ENCODE results near the gene NLGN1. TPM values are rescaled to one million over a fixed set of nuclear protein-coding genes. Genes with fewer than 3 reads are reported as not detected.

NLGN1 gene
- total RNA-seq, 1 experiment from 2014 or later = not detected

DNA sequence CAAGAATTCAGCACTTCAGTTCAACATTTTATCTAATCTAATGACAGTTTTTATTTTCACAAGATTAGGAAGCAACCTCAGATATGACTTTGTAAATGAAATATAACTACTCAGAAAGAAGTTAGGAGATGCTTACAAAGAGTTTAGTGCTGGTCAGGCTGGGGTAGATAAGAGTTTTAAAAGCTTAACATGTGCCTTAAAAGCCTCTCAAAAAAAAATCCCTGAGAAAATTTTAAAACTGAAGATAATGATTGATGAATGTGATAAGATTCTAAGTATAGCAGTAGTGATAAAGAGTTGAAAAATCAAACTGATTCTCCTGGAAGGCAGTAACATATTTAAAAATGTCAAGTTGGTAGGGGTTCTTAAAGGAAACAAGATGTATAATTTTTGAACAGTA, 478.2 kb downstream of the NLGN1 start:
- no peak overlapping the region for H3K4me3 ChIP-seq (replicated peaks in 1 of 2; ENCODE audit: low read depth in 1 of 2, low read length in 2 of 2)
- H2AFZ ChIP-seq (ENCODE audit: low read depth, low read length, poor library complexity, severe bottlenecking) = no peak overlapping the region
- CTCF ChIA-PET = no interaction called here
- no peak for TF ChIP-seq ELF1 (IDR thresholded peaks at IDR 0.05; ENCODE audit: borderline replicate concordance, low read depth)
- TF ChIP-seq ZNF274 (IDR thresholded peaks at IDR 0.05; ENCODE audit: low read depth, low read length) = no peak
- no peak for TF ChIP-seq ZFX (IDR thresholded peaks at IDR 0.05)
- no peaks in the 10 kb centered on the region for H3K9me2 ChIP-seq (ENCODE audit: insufficient read depth)
- RAD21 ChIA-PET (ENCODE audit: low non-redundant PET in 1 of 2, low total read pairs in 2 of 2, uncharacterized antibody in 2 of 2, unreplicated experiment in 2 of 2) = no interaction called here
- no peak overlapping the region for H3K27ac ChIP-seq (ENCODE audit: low read depth, low read length)
- DNase-seq (ENCODE audit: low read depth, low spot score) (no peak), ATAC-seq (no peak)
- POLR2A ChIA-PET = no interaction called here
- H3K4me1 ChIP-seq (ENCODE audit: control insufficient read depth in 1 of 2, insufficient read depth in 2 of 2, low read length in 2 of 2) = no peaks in the 10 kb centered on the region
- no peaks in the 10 kb centered on the region for H3K36me3 ChIP-seq (ENCODE audit: control insufficient read depth in 1 of 2, insufficient read depth in 2 of 2, low read length in 2 of 2)
- no peaks in the 10 kb centered on the region for H3K9me3 ChIP-seq (ENCODE audit: control insufficient read depth in 1 of 2, insufficient read depth in 1 of 2, low read depth in 1 of 2, low read length in 2 of 2)
- no peak overlapping the region for H3K4me2 ChIP-seq (ENCODE audit: low read length)
- H3K9ac ChIP-seq (ENCODE audit: low read length) = no peak overlapping the region
- no peaks in the 10 kb centered on the region for H3K79me2 ChIP-seq (ENCODE audit: insufficient read depth, low read length)
- intact Hi-C loops (cut with micrococcal nuclease) = no loop called here
- no peaks in the 10 kb centered on the region for H4K20me1 ChIP-seq (ENCODE audit: insufficient read depth)
- H3K27me3 ChIP-seq (ENCODE audit: insufficient read depth, low read length) = no peaks in the 10 kb centered on the region
- BruUV-seq (replicated peaks) = no TSS peak

DNA sequence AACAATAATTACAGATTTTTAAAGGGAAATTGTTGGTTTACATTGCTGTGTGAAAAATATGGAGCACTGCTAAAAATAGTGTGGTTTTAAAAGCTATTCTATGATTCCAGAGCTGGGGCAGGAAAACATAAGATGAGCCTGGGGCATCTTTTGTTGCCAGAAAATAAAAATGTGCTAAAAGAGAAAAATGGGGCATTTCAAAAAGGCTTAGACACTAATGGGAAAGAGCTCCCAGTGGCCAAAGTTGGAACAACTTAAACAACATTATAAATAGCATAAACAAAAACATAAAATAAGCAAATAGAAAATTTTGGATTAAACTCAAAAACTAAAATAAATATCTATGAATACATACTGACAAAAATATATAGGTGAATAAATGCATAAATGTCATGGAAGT, 478.9 kb downstream of the NLGN1 start:
- ChIA-PET POLR2A (no interaction called here), RAD21 (ENCODE audit: low non-redundant PET in 1 of 2, low total read pairs in 2 of 2, uncharacterized antibody in 2 of 2, unreplicated experiment in 2 of 2) (no interaction called here), CTCF (no interaction called here)
- peak overlapping the region; percentile 65 for H2AFZ ChIP-seq (ENCODE audit: low read depth, low read length, poor library complexity, severe bottlenecking)
- no peaks in the 10 kb centered on the region for H3K27me3 ChIP-seq (ENCODE audit: insufficient read depth, low read length)
- TF ChIP-seq RAD21 (IDR thresholded peaks at IDR 0.05; ENCODE audit: low read depth) (peak; percentile 21; the same call in 1 of the 2 replicates), CEBPB (IDR thresholded peaks at IDR 0.05; ENCODE audit: low read depth) (no peak), SIN3A (IDR thresholded peaks at IDR 0.05; ENCODE audit: low read depth) (no peak)
- TF ChIP-seq, protein P1, sequence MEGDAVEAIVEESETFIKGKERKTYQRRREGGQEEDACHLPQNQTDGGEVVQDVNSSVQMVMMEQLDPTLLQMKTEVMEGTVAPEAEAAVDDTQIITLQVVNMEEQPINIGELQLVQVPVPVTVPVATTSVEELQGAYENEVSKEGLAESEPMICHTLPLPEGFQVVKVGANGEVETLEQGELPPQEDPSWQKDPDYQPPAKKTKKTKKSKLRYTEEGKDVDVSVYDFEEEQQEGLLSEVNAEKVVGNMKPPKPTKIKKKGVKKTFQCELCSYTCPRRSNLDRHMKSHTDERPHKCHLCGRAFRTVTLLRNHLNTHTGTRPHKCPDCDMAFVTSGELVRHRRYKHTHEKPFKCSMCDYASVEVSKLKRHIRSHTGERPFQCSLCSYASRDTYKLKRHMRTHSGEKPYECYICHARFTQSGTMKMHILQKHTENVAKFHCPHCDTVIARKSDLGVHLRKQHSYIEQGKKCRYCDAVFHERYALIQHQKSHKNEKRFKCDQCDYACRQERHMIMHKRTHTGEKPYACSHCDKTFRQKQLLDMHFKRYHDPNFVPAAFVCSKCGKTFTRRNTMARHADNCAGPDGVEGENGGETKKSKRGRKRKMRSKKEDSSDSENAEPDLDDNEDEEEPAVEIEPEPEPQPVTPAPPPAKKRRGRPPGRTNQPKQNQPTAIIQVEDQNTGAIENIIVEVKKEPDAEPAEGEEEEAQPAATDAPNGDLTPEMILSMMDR (IDR thresholded peaks at IDR 0.05 in 2 of 3, conservative IDR thresholded peaks at IDR 0.05 in 1 of 3; ENCODE audit: borderline replicate concordance in 1 of 3, insufficient read depth in 1 of 3, low read depth in 2 of 3, low read length in 2 of 3) = peak in 2 of 3 experiments; percentile 25 to 37; a peak in 3 of 6 replicates
- ATAC-seq = no peak
- intact Hi-C loops (cut with micrococcal nuclease) = no loop called here
- no peak overlapping the region for H3K4me2 ChIP-seq (ENCODE audit: low read length)
- no peak overlapping the region for H3K4me3 ChIP-seq (replicated peaks in 1 of 2; ENCODE audit: low read depth in 1 of 2, low read length in 2 of 2)
- no peaks in the 10 kb centered on the region for H3K9me3 ChIP-seq (ENCODE audit: control insufficient read depth in 1 of 2, insufficient read depth in 1 of 2, low read depth in 1 of 2, low read length in 2 of 2)
- H3K9me2 ChIP-seq (ENCODE audit: insufficient read depth) = no peaks in the 10 kb centered on the region
- BruUV-seq (replicated peaks) = no TSS peak
- no peak overlapping the region for H3K9ac ChIP-seq (ENCODE audit: low read length)
- H4K20me1 ChIP-seq (ENCODE audit: insufficient read depth) = no peaks in the 10 kb centered on the region
- H3K27ac ChIP-seq (ENCODE audit: low read depth, low read length) = no peak overlapping the region
- peak; percentile 7 for DNase-seq (ENCODE audit: low read depth, low spot score)
- no peaks in the 10 kb centered on the region for H3K4me1 ChIP-seq (ENCODE audit: control insufficient read depth in 1 of 2, insufficient read depth in 2 of 2, low read length in 2 of 2)
- H3K36me3 ChIP-seq (ENCODE audit: control insufficient read depth in 1 of 2, insufficient read depth in 2 of 2, low read length in 2 of 2) = no peaks in the 10 kb centered on the region
- no peaks in the 10 kb centered on the region for H3K79me2 ChIP-seq (ENCODE audit: insufficient read depth, low read length)
